Measurements from ENCODE around the gene ZNF555. TPM values are rescaled to one million over a fixed set of nuclear protein-coding genes. Genes with fewer than 3 reads are reported as not detected.

The ZNF555 gene
- total and polyA plus RNA-seq, 2 of the 13 experiments (the other 11 are each of a cell fraction or from before 2014, with no cell fraction given): 5.0 to 8.0 TPM

DNA sequence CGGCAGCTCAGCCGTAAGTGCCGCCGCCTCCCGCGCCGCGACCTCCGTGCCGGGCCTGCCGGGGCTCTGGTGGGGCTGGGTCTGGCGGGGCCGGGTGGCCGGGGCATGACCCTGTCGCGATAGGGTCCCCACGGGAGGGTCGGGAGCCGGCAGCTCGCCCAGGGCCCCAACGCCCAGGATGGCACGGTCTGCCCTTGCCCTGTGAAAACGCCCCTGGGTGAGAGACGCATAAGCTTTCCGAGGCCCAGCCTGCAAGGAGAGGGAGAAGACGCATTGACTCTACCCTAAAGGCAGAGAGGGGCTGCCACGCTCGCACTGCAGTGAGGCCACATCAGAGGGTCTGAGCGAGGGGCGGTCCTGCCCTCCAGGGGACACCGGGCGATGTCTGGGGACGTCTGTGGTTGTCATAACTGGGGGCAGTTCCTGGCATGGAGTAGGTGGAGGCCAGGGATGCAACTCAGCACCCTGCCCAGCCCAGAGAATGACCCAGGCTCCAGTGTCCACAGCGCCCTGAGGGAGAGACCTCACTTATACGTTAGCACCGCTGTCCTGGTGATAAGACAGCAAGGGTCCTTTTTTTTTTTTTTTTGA, 21.1 kb upstream of the ZNF555 start (continued):
- TF ChIP-seq, protein P1, sequence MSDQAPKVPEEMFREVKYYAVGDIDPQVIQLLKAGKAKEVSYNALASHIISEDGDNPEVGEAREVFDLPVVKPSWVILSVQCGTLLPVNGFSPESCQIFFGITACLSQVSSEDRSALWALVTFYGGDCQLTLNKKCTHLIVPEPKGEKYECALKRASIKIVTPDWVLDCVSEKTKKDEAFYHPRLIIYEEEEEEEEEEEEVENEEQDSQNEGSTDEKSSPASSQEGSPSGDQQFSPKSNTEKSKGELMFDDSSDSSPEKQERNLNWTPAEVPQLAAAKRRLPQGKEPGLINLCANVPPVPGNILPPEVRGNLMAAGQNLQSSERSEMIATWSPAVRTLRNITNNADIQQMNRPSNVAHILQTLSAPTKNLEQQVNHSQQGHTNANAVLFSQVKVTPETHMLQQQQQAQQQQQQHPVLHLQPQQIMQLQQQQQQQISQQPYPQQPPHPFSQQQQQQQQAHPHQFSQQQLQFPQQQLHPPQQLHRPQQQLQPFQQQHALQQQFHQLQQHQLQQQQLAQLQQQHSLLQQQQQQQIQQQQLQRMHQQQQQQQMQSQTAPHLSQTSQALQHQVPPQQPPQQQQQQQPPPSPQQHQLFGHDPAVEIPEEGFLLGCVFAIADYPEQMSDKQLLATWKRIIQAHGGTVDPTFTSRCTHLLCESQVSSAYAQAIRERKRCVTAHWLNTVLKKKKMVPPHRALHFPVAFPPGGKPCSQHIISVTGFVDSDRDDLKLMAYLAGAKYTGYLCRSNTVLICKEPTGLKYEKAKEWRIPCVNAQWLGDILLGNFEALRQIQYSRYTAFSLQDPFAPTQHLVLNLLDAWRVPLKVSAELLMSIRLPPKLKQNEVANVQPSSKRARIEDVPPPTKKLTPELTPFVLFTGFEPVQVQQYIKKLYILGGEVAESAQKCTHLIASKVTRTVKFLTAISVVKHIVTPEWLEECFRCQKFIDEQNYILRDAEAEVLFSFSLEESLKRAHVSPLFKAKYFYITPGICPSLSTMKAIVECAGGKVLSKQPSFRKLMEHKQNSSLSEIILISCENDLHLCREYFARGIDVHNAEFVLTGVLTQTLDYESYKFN (CRISPR knock-in tag; conservative IDR thresholded peaks at IDR 0.05): no peak
- no peak for TF ChIP-seq KDM1A (CRISPR knock-in tag; IDR thresholded peaks at IDR 0.05)
- 0 out of 2 replicates have a peak, but pooled peaks have one; percentile 34 for TF ChIP-seq ZBTB38 (CRISPR knock-in tag; IDR thresholded peaks at IDR 0.05)
- TF ChIP-seq ZNF678 (CRISPR knock-in tag; IDR thresholded peaks at IDR 0.05): no peak
- no peak for TF ChIP-seq HNF4G (IDR thresholded peaks at IDR 0.05; ENCODE audit: borderline replicate concordance, low read depth, low read length)
- TF ChIP-seq HNF4G (CRISPR knock-in tag; IDR thresholded peaks at IDR 0.05; ENCODE audit: borderline replicate concordance, low read depth): no peak
- TF ChIP-seq, protein P2, sequence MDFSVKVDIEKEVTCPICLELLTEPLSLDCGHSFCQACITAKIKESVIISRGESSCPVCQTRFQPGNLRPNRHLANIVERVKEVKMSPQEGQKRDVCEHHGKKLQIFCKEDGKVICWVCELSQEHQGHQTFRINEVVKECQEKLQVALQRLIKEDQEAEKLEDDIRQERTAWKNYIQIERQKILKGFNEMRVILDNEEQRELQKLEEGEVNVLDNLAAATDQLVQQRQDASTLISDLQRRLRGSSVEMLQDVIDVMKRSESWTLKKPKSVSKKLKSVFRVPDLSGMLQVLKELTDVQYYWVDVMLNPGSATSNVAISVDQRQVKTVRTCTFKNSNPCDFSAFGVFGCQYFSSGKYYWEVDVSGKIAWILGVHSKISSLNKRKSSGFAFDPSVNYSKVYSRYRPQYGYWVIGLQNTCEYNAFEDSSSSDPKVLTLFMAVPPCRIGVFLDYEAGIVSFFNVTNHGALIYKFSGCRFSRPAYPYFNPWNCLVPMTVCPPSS (IDR thresholded peaks at IDR 0.05): no peak
- TF ChIP-seq ZNF891 (CRISPR knock-in tag; IDR thresholded peaks at IDR 0.05): no peak
- no peak for TF ChIP-seq MTF1 (CRISPR knock-in tag; IDR thresholded peaks at IDR 0.05)
- TF ChIP-seq ZNF607 (CRISPR knock-in tag; IDR thresholded peaks at IDR 0.05; ENCODE audit: borderline replicate concordance): 0 out of 2 replicates have a peak, but pooled peaks have one; percentile 11
- TF ChIP-seq PCBP2 (optimal IDR thresholded peaks at IDR 0.05; ENCODE audit: low read depth, low read length, poor library complexity, severe bottlenecking): no peak
- TF ChIP-seq, protein P3, sequence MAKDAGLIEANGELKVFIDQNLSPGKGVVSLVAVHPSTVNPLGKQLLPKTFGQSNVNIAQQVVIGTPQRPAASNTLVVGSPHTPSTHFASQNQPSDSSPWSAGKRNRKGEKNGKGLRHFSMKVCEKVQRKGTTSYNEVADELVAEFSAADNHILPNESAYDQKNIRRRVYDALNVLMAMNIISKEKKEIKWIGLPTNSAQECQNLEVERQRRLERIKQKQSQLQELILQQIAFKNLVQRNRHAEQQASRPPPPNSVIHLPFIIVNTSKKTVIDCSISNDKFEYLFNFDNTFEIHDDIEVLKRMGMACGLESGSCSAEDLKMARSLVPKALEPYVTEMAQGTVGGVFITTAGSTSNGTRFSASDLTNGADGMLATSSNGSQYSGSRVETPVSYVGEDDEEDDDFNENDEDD (CRISPR knock-in tag; IDR thresholded peaks at IDR 0.05; ENCODE audit: borderline replicate concordance): no peak
- TF ChIP-seq HMG20A (CRISPR knock-in tag; IDR thresholded peaks at IDR 0.05; ENCODE audit: borderline replicate concordance): no peak
- no peak for TF ChIP-seq ZBTB8A (CRISPR knock-in tag; IDR thresholded peaks at IDR 0.05; ENCODE audit: borderline replicate concordance, low read depth)
- no peak for TF ChIP-seq FIP1L1 (IDR thresholded peaks at IDR 0.05; ENCODE audit: borderline replicate concordance, insufficient read depth, low read depth, low read length)
- no peak for TF ChIP-seq ZNF549 (CRISPR knock-in tag; IDR thresholded peaks at IDR 0.05)
- TF ChIP-seq, protein P4, sequence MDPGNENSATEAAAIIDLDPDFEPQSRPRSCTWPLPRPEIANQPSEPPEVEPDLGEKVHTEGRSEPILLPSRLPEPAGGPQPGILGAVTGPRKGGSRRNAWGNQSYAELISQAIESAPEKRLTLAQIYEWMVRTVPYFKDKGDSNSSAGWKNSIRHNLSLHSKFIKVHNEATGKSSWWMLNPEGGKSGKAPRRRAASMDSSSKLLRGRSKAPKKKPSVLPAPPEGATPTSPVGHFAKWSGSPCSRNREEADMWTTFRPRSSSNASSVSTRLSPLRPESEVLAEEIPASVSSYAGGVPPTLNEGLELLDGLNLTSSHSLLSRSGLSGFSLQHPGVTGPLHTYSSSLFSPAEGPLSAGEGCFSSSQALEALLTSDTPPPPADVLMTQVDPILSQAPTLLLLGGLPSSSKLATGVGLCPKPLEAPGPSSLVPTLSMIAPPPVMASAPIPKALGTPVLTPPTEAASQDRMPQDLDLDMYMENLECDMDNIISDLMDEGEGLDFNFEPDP (CRISPR knock-in tag; conservative IDR thresholded peaks at IDR 0.05): 0 out of 2 replicates have a peak, but pooled peaks have one; percentile 69
- TF ChIP-seq ZSCAN21 (CRISPR knock-in tag; IDR thresholded peaks at IDR 0.05; ENCODE audit: borderline replicate concordance): no peak
- TF ChIP-seq, protein P5, sequence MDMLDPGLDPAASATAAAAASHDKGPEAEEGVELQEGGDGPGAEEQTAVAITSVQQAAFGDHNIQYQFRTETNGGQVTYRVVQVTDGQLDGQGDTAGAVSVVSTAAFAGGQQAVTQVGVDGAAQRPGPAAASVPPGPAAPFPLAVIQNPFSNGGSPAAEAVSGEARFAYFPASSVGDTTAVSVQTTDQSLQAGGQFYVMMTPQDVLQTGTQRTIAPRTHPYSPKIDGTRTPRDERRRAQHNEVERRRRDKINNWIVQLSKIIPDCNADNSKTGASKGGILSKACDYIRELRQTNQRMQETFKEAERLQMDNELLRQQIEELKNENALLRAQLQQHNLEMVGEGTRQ (IDR thresholded peaks at IDR 0.05; ENCODE audit: low read depth, low read length): no peak
- TF ChIP-seq, protein P5 (CRISPR knock-in tag; IDR thresholded peaks at IDR 0.05; ENCODE audit: borderline replicate concordance): no peak
- no peak for TF ChIP-seq ZNF264 (CRISPR knock-in tag; IDR thresholded peaks at IDR 0.05)
